GM18511 (cell line): ENCODE results near the gene IL32.

Experiments used
- ATAC-seq: cut with Tn5 transposase; IDR thresholded peaks from one replicate; pipeline ENCODE4 v1.9.1; 2021; ENCODE audit warnings: mild to moderate bottlenecking, moderate library complexity; ENCODE audit not compliant: unreplicated experiment

The IL32 gene

DNA sequence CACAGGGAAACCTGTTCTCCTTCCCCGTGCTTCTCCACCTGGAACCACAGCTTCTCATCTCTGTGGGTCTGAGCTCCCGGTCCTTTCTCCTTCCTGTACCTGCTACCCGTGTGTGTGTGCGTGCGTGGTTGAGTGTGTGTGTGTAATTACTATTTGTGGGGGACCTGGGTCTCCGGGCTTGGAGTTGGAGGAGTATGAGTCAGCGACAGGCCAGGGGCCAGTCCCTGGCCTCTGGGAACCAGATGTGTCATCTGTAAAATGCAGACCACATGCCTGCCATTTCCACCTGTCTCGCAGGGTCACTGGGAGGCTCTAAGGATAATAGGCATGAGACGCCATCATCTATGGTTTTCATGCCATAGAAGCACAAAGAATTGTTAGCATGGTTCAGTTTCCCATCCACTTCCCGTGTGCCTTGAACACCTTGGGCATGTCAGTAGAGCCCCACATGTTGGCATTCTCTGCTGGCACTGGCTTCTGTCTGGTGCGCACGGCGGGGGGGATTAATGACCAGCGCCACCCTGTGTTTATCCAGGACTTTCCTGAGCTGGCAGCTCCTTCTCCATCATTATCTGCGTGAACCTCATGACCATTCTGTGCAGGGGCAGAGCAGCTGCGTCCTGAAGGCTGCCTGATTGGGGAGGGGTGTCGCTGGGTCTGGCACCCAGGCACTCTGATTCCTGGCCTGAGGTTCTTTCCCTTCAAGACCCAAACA lies 48.5 kb downstream of the IL32 start:
- no peak for ATAC-seq

DNA sequence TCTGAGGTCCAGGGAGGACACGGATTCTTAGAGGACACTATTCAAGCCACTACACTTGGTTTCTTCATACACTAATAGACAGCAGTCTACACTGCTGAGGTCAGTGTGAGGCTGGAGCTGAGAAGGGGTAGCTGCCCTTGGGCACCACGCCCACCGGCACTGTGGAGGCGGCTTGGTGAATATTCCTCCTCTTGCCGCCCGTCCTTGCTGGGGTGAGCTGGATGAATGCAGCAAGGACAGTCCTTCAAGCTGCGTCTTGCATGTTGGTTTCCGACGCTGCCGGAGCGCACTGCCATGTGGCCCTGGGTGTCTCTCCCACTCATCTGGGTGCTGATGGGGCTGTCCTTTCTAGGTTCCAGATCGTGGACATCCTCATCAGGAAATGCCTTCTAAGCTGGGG lies 49.6 kb downstream of the IL32 start:
- ATAC-seq = no peak

DNA sequence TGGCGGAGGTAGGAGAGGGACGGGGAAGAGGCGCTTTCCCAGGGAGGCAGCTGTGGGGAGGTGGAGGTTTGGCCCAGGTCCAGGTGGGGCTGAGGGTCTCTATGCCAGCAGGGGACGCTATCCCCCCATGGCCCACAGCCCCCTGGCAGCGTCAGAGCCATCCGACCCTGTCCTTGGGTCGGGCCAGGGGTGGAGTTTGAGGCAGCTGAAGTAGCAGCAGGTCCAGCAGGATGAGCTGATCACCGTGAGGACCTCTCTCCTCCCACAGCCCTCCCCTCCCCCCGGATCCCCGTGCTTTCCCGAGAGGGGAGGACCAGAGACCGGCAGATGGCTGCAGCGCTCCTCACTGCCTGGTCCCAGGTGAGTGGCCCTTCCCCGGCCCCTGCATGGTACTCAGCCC lies 50.1 kb downstream of the IL32 start:
- ATAC-seq = no peak

DNA sequence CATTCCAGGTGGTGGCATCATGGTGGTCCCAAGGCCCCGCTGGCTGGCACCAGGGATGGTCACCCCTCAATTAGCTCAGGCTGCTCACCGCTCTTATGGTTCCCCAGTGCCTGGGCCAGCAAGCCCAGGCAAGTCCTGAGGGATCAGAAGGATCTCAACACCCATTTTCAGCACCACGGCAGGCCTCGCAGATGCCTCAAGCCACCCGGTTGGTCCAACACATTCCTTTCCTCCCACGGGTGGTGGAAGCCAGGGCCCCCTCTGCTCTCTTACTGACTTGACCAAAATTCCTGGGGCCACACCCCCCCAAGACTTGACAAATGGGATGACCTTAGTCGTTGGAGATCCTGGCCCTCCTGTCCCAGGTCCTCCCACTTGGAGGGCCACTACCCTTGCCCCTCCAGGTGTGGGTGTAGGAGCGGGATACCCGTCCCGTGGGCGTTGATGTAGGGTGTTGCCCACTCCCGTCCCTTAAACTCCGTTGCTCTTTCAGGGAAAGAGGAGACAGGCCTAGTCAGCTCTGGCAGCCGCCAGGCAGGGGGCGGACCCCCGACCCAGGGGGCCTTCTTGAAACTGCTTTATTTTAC lies 52.9 kb downstream of the IL32 start:
- ATAC-seq = no peak

DNA sequence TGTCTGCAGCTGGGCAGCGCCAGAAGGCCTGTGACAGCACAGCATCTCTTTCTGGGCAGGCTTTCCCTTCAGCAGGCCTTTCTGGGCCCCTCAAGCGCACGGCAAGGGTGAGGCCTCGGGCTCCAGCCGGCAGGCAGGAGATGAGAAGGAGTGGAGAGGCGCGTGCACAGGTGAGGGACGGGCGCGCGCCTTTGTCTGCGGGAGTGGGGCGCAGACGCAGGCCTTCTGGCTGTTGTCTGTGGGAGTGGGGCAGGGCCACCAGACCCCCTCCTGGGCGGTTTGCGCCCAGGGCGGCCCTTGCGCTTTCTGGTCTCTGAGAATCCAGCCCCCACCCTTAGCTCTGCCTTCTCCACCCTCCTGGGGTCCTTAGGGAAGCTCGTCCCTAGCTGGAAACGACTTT lies 53.4 kb downstream of the IL32 start:
- no peak for ATAC-seq
